GM10847 (cell line): ENCODE results near the gene GALNT9.

Source experiments
- POLR2A ChIP-seq: IDR thresholded peaks from 2 replicates; pipeline ENCODE4 v1.6.1; 2011; ENCODE audit not compliant: insufficient read length; ENCODE audit errors: extremely low read depth

Gene GALNT9

GRCh38 chr12:132324841-132325732 lies 4.3 kb downstream of the GALNT9 start:
- no peak for TF ChIP-seq POLR2A

DNA sequence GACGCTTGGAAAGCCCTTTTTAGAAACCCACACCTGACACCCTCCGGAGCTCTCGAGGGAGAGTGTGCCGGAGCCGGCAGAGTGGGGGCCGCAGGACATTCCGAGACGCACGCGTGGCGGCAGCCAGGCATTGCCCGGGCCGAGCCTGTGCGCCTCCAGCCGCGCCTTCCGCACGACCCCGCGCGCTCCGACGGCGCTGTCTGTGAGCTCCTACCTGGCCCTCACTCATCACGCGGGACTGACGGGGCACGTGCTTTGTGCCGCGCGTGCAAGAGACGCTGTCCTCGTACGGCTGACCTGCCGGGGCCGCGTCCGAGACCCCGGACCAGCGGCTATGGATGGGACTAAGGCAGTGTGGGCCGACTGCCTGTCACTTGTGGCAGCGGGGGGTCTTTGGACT lies 5.2 kb downstream of the GALNT9 start:
- no peak for TF ChIP-seq POLR2A

GRCh38 chr12:132323171-132324010 lies 6.0 kb downstream of the GALNT9 start:
- no peak for TF ChIP-seq POLR2A

- TF ChIP-seq POLR2A: no peak
Observed at GRCh38 chr12:132322206-132323132, 6.9 kb downstream of the GALNT9 start.

GRCh38 chr12:132321321-132322118 lies 7.9 kb downstream of the GALNT9 start:
- TF ChIP-seq POLR2A: no peak

DNA sequence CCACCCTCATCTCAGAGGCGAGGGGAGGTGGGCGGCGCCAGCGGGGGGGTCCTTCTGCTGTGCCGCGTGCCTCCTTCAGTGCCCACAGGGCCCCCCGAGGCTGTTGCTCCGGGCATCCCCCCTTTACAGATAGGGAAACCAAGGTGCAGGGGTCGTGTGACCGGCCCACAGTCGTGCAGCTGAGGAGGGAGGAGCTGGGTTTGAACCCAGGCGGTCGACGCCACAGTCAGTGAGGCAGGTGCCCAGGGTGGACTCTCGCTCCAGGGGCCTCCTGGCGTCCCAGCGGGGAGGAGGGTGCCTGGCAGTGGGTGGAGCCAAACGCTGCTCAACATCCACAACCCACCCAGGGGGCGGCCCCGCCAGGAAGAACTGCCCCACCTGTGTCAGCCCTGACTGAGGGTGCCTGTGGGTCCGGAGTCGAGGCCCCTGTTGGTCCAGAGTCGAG lies 8.6 kb downstream of the GALNT9 start:
- no peak for TF ChIP-seq POLR2A

- no peak for TF ChIP-seq POLR2A
Observed at GRCh38 chr12:132319991-132320570, 9.3 kb downstream of the GALNT9 start.

GRCh38 chr12:132319359-132319950 lies 9.9 kb downstream of the GALNT9 start:
- TF ChIP-seq POLR2A: no peak

DNA sequence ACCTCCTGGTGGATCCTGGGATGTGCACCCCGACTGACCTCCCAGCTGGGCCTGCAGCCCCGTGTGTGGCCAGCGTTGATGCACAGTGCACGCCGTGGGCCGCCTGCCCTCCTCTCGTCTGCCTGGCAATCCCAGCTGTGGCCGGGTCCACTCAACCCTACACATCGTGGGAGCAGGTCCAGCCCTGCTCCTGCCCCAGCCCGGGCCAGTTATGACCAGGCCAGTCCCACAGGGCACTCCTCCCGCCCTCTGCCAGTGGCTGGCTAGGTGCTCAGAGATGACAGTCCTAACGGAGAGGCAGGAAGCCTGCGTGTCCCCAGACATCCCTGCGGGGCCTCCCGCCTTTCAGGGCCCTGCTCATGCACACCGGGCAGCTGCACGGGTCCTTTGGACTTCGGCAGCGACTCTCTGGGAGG lies 10.8 kb downstream of the GALNT9 start:
- no peak for TF ChIP-seq POLR2A

DNA sequence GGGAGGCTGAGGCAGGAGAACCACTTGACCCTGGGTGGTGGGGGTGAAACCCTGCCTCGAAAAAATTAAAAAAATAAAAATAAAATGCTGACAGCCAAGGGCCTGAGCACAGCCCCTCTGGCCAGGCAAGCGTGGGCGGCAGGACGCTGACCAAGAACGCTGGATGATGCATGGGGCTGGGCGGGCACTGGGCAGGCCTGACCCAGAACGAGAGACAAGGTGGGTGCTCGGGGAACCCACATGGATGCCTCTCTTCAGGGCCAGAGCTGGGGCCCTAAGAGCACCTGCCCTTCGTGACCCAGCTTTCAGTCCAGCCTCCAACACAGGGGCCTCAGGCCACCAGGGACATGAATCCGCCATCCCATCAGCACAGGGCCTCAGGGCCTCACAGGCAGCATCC lies 11.3 kb downstream of the GALNT9 start:
- no peak for TF ChIP-seq POLR2A

DNA sequence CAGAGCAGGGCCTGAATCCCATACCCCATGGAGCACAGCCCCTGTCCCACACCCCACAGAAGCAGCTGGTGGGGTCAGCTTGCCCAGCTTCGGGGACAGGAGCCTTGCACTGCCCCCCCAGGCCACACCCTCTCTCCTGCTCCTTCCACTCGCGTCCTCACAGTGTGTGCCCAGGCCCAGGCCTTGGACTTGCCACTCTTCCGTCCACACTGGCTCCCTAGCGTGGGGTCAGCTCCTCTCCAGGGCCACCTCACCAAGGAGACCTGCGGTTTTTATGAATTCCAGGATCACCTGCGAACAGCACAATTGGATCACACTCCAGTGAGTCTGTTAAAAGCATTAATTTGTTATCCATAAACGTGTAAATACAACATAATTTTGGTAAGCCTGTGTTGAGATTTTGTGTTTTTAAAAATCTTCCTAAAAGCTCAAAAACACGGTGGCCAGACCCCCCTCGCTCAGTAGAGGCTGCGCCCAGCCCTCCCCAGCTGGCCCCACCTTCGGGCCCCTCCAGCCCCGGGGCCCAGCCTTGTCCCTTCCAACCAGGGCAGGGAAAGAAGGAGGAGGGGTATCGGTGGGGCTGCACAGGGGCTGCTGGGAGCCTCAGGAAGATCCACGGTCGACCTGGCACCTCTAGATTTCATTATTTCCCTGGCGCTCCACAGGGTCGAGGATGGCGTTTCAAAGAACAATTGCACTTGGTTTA lies 12.0 kb downstream of the GALNT9 start:
- TF ChIP-seq POLR2A: no peak

DNA sequence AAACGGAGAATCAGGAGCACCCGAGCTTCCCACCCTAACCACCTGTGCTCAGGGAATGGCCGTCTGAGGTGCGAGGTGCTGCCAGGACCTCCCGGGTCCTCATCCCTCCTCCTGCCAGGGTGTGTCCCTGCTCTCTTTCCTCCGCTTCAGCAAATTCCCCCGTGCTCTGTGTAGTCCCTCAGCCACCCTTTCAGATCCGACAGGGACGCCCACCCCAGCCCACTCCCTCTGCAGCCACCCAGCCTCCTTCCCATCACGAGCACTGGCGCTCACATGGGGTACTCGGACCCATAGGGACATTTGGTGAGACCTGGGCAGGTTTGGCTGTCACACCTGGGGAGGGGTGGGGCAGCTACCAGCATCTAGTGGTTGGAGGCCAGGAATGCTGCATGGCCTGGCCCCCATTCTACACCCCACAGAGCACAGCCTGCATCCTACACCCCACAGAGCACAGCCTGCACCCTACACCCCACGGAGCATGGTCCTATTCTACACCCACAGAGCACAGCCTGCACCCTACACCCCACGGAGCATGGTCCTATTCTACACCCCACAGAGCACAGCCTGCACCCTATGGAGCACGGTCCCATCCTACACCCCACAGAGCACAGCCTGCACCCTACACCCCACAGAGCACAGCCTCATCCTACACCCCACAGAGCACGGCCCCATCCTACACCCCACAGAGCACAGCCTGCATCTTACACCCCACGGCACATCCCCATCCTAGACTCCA lies 12.7 kb downstream of the GALNT9 start:
- TF ChIP-seq POLR2A: no peak
